ENCODE results near the gene KIAA1755.

KIAA1755 gene

GRCh38 chr20:38215194-38216182 is 45.0 kb downstream of the KIAA1755 start:
- H3K9me3 ChIP-seq (replicated peaks; ENCODE audit: low read length) = no peaks in the 10 kb centered on the region
- H3K27me3 ChIP-seq (ENCODE audit: control insufficient read depth, insufficient read depth, low read length) = no peaks in the 10 kb centered on the region
- H3K4me1 ChIP-seq (ENCODE audit: control insufficient read depth, insufficient read depth, low read length) = peaks cover 37% of the 10 kb centered on the region
- no peaks in the 10 kb centered on the region for H3K36me3 ChIP-seq (ENCODE audit: insufficient read depth, low read length)
- H3K4me2 ChIP-seq (ENCODE audit: low read length) = no peak overlapping the region
- H3K4me3 ChIP-seq (ENCODE audit: low read length) = no peak overlapping the region
- H3K9ac ChIP-seq (ENCODE audit: low read depth, low read length) = no peak overlapping the region

- Histone ChIP-seq H3K9ac (ENCODE audit: low read depth, low read length) (no peak overlapping the region), H3K9me3 (replicated peaks; ENCODE audit: low read length) (no peaks in the 10 kb centered on the region), H3K36me3 (ENCODE audit: insufficient read depth, low read length) (no peaks in the 10 kb centered on the region), H3K4me2 (ENCODE audit: low read length) (no peak overlapping the region), H3K4me3 (ENCODE audit: low read length) (no peak overlapping the region), H3K27me3 (ENCODE audit: control insufficient read depth, insufficient read depth, low read length) (no peaks in the 10 kb centered on the region), H3K4me1 (ENCODE audit: control insufficient read depth, insufficient read depth, low read length) (peaks cover 45% of the 10 kb centered on the region)
Measured at GRCh38 chr20:38214256-38215193, 46.0 kb downstream of the KIAA1755 start.

DNA sequence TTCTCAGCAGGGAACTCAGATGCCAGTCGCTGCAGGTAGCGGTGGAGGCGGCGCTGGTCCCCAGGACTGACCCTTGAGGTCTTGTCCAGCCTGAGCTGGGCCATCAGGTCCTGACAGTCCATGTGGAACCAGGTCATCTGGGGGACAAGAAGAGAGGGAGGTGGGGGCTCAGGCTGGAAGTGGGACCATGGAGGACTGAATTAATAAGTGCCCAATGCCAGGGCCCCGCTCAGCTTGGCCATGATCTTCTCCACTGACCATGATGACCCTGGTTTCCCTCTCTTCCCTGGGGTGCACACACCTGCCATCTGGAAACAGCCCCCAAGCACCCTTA is 47.0 kb downstream of the KIAA1755 start:
- Histone ChIP-seq H3K4me2 (ENCODE audit: low read length) (no peak overlapping the region), H3K36me3 (ENCODE audit: insufficient read depth, low read length) (no peaks in the 10 kb centered on the region), H3K9ac (ENCODE audit: low read depth, low read length) (no peak overlapping the region), H3K4me1 (ENCODE audit: control insufficient read depth, insufficient read depth, low read length) (peaks cover 45% of the 10 kb centered on the region), H3K4me3 (ENCODE audit: low read length) (no peak overlapping the region), H3K27me3 (ENCODE audit: control insufficient read depth, insufficient read depth, low read length) (no peaks in the 10 kb centered on the region), H3K9me3 (replicated peaks; ENCODE audit: low read length) (no peaks in the 10 kb centered on the region)

- Histone ChIP-seq H3K9me3 (replicated peaks; ENCODE audit: low read length) (no peaks in the 10 kb centered on the region), H3K4me1 (ENCODE audit: control insufficient read depth, insufficient read depth, low read length) (peaks cover 41% of the 10 kb centered on the region), H3K36me3 (ENCODE audit: insufficient read depth, low read length) (no peaks in the 10 kb centered on the region), H3K27me3 (ENCODE audit: control insufficient read depth, insufficient read depth, low read length) (no peaks in the 10 kb centered on the region), H3K4me2 (ENCODE audit: low read length) (no peak overlapping the region), H3K9ac (ENCODE audit: low read depth, low read length) (no peak overlapping the region), H3K4me3 (ENCODE audit: low read length) (no peak overlapping the region)
Measured at GRCh38 chr20:38212806-38213606, 47.5 kb downstream of the KIAA1755 start.

DNA sequence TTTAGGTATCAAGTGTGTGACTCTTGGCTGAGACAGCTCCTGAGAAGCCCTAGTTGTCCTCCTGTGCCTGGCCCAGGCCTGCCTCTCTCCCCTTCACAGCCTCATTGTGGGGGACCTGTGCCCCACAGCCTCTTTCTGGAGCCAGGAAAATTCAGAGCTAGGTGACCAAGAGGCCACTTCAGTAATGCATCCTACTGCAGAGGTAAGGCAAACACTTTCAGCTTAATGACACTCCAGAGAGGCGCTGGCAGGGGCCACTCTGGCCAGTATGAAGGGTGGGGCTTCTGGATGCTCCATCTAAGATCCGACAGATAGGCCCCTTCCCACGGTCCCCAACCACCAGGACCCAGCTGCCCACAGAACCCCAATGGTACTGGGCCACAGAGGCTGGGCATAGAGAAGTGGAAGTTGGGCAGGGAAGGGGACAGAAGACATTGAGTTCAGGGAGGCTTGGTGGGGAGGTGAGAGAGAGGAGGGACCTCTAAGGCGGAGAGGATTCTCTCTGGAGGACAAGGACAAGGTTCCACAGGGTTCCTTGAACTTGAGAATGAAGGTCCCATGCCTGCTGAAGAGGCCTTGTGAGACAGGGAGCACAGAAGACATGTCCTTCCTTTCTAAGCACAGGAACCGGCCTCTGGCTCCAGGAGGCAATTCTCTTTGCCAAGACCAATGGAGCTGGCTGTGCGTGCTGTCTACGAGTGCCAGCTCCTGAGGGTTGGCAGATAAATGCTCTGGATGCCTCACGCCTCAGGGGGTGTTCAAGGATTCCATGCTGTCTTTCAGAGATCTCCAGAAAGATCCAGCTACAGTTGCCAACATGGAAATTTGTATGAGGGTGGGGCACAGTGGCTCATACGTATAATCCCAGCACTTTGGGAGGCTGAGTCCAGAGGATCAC is 49.1 kb downstream of the KIAA1755 start:
- no peaks in the 10 kb centered on the region for H3K36me3 ChIP-seq (ENCODE audit: insufficient read depth, low read length)
- H3K9ac ChIP-seq (ENCODE audit: low read depth, low read length) = no peak overlapping the region
- no peak overlapping the region for H3K4me2 ChIP-seq (ENCODE audit: low read length)
- H3K4me1 ChIP-seq (ENCODE audit: control insufficient read depth, insufficient read depth, low read length) = peaks cover 31% of the 10 kb centered on the region
- H3K9me3 ChIP-seq (replicated peaks; ENCODE audit: low read length) = no peaks in the 10 kb centered on the region
- no peak overlapping the region for H3K4me3 ChIP-seq (ENCODE audit: low read length)
- no peaks in the 10 kb centered on the region for H3K27me3 ChIP-seq (ENCODE audit: control insufficient read depth, insufficient read depth, low read length)

GRCh38 chr20:38210741-38211140 is 49.8 kb downstream of the KIAA1755 start:
- H3K4me2 ChIP-seq (ENCODE audit: low read length) = no peak overlapping the region
- no peaks in the 10 kb centered on the region for H3K9me3 ChIP-seq (replicated peaks; ENCODE audit: low read length)
- peaks cover 31% of the 10 kb centered on the region for H3K4me1 ChIP-seq (ENCODE audit: control insufficient read depth, insufficient read depth, low read length)
- no peak overlapping the region for H3K4me3 ChIP-seq (ENCODE audit: low read length)
- no peak overlapping the region for H3K9ac ChIP-seq (ENCODE audit: low read depth, low read length)
- no peaks in the 10 kb centered on the region for H3K27me3 ChIP-seq (ENCODE audit: control insufficient read depth, insufficient read depth, low read length)
- no peaks in the 10 kb centered on the region for H3K36me3 ChIP-seq (ENCODE audit: insufficient read depth, low read length)

DNA sequence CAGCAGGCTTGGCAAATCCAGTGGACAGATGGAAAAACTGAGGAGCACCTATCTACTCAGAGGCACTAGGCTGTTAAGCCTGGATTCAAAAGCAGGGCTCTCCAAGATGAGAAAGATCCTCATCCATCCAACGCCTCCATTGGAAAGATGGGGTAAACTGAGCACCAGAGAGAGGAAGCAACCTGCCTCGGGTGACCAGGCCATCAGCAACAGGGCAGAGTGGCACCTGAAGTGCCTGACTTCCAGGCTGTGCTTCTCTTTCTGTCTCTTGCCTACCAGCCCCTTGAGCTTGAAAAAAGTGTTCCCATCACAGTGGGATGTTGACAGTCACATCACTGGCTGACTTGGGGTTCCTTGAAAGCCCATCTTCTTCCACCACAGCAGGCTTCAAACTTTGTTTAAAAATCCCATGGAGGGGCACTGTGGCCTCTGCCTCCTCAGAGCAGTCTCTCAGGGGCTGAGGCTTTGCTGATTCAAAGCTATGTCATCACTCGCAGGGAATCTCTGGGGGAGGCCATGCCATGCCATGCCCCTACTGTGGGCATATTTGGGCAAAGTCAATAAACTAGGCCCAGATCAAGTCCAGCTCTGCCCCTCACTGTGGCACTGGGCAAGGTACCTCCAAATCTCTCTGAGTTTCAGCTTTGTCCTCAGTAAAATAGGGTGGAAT is 50.7 kb downstream of the KIAA1755 start:
- Histone ChIP-seq H3K4me2 (ENCODE audit: low read length) (peak overlapping the region; percentile 2), H3K9ac (ENCODE audit: low read depth, low read length) (no peak overlapping the region), H3K4me3 (ENCODE audit: low read length) (no peak overlapping the region), H3K9me3 (replicated peaks; ENCODE audit: low read length) (no peaks in the 10 kb centered on the region), H3K36me3 (ENCODE audit: insufficient read depth, low read length) (no peaks in the 10 kb centered on the region), H3K4me1 (ENCODE audit: control insufficient read depth, insufficient read depth, low read length) (peaks cover 31% of the 10 kb centered on the region), H3K27me3 (ENCODE audit: control insufficient read depth, insufficient read depth, low read length) (no peaks in the 10 kb centered on the region)

GRCh38 chr20:38209054-38209675 is 51.4 kb downstream of the KIAA1755 start:
- H3K4me3 ChIP-seq (ENCODE audit: low read length) = no peak overlapping the region
- no peak overlapping the region for H3K9ac ChIP-seq (ENCODE audit: low read depth, low read length)
- peaks cover 31% of the 10 kb centered on the region for H3K4me1 ChIP-seq (ENCODE audit: control insufficient read depth, insufficient read depth, low read length)
- H3K9me3 ChIP-seq (replicated peaks; ENCODE audit: low read length) = no peaks in the 10 kb centered on the region
- H3K4me2 ChIP-seq (ENCODE audit: low read length) = no peak overlapping the region
- no peaks in the 10 kb centered on the region for H3K36me3 ChIP-seq (ENCODE audit: insufficient read depth, low read length)
- no peaks in the 10 kb centered on the region for H3K27me3 ChIP-seq (ENCODE audit: control insufficient read depth, insufficient read depth, low read length)

DNA sequence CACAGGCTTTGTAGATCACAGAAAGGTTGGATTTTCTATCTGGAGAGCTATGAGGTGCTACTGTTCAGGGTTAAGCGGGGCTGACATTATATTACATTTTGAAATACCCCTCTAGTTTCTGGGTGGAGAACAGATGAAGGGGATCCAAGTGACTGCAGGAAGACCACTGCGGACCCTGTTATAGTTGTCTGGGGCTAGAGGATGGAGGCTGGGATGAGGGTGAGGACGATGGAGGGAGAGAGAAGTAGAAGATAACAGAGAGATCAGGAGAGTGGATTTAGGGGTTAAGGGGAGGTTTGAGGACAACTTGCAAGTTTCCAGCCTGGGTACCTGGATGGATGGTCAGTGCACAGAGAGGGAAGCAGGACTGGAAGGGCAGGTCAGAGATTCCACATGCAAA is 52.0 kb downstream of the KIAA1755 start:
- H3K4me3 ChIP-seq (ENCODE audit: low read length) = no peak overlapping the region
- no peak overlapping the region for H3K4me2 ChIP-seq (ENCODE audit: low read length)
- peaks cover 31% of the 10 kb centered on the region for H3K4me1 ChIP-seq (ENCODE audit: control insufficient read depth, insufficient read depth, low read length)
- H3K27me3 ChIP-seq (ENCODE audit: control insufficient read depth, insufficient read depth, low read length) = no peaks in the 10 kb centered on the region
- H3K36me3 ChIP-seq (ENCODE audit: insufficient read depth, low read length) = no peaks in the 10 kb centered on the region
- H3K9ac ChIP-seq (ENCODE audit: low read depth, low read length) = no peak overlapping the region
- H3K9me3 ChIP-seq (replicated peaks; ENCODE audit: low read length) = no peaks in the 10 kb centered on the region

GRCh38 chr20:38208088-38208487 is 52.4 kb downstream of the KIAA1755 start:
- Histone ChIP-seq H3K4me1 (ENCODE audit: control insufficient read depth, insufficient read depth, low read length) (peaks cover 31% of the 10 kb centered on the region), H3K27me3 (ENCODE audit: control insufficient read depth, insufficient read depth, low read length) (no peaks in the 10 kb centered on the region), H3K4me3 (ENCODE audit: low read length) (no peak overlapping the region), H3K9me3 (replicated peaks; ENCODE audit: low read length) (no peaks in the 10 kb centered on the region), H3K9ac (ENCODE audit: low read depth, low read length) (no peak overlapping the region), H3K4me2 (ENCODE audit: low read length) (no peak overlapping the region), H3K36me3 (ENCODE audit: insufficient read depth, low read length) (no peaks in the 10 kb centered on the region)
